ENCODE measurements around the gene SYT11. TPM values are rescaled to one million over a fixed set of nuclear protein-coding genes. Genes with fewer than 3 reads are reported as not detected.

SYT11 gene, protein sequence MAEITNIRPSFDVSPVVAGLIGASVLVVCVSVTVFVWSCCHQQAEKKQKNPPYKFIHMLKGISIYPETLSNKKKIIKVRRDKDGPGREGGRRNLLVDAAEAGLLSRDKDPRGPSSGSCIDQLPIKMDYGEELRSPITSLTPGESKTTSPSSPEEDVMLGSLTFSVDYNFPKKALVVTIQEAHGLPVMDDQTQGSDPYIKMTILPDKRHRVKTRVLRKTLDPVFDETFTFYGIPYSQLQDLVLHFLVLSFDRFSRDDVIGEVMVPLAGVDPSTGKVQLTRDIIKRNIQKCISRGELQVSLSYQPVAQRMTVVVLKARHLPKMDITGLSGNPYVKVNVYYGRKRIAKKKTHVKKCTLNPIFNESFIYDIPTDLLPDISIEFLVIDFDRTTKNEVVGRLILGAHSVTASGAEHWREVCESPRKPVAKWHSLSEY
- total RNA-seq (2014; rRNA removed; shearing (Covaris generic)): 28.5 and 30.2 TPM in 2 replicates
- polyA plus RNA-seq (2016; fragmentation: Nextera tagmentation; extraction: Ambion mirVana): 16.2 and 18.3 TPM in 2 replicates

DNA sequence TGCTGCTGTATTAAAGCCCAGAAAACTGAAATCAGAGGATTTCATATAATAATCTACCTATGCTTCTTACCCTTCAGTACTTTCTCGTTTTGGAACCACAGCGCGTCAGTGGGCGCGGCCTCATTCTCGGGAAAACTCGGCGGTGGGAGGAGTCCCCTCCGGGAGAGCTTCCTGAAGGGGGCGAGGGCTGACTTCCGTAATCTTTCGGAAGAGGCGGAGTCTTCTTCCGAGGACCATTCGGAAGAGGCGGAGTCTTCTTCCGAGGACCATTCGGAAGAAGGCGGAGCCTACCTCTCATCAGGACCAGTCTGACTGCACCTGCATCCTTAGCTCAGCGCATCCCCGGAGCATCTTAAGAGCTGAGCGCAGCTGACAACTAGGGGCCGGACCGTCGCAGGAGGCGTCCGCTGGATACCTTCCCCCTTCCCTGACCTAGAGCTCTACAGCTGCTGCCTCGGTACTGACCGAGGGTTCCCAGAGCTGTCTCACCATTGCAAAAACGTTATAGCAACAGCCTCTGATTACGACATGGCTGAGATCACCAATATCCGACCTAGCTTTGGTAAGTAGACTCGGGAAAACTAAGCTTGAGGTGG is at the start of gene SYT11:
SYT11 (plus strand) TSS at position 334 of the 596 bp plus-strand sequence; CDS start at position 529, 195 bp downstream.
- Histone ChIP-seq H3K27ac (peak within 1 kb of the TSS; percentile 90), H3K9me2 (ENCODE audit: insufficient read depth) (no peaks in the 10 kb centered on the region), H4K20me1 (ENCODE audit: insufficient read depth) (no peaks in the 10 kb centered on the region), H3K9me3 (ENCODE audit: low read depth) (no peaks in the 10 kb centered on the region), H3K79me2 (ENCODE audit: insufficient read depth) (peaks cover 64% of the 10 kb centered on the region), H2AFZ (peak within 1 kb of the TSS; percentile 94), H3K4me1 (ENCODE audit: insufficient read depth) (peaks cover 26% of the 10 kb centered on the region), H3K9ac (peak within 1 kb of the TSS; percentile 88), H3F3A (ENCODE audit: insufficient read depth) (peaks cover 32% of the 10 kb centered on the region), H3K27me3 (replicated peaks; ENCODE audit: insufficient read depth) (no peaks in the 10 kb centered on the region), H3K4me3 (peak within 1 kb of the TSS; percentile 75), H3K4me2 (ENCODE audit: unreplicated experiment) (peak within 1 kb of the TSS; percentile 79), H3K36me3 (ENCODE audit: low read depth) (peaks cover 3% of the 10 kb centered on the region; the same call in 1 of the 2 replicates)
- WGBS, 2 experiments (ENCODE audit: low coverage in 1 of 2, low lambda C conversion rate in 2 of 2, missing lambda C conversion rate in 2 of 2): 2% methylated on average over 29 to 32 of the region's 33 CpGs
- TF ChIP-seq EZH2phosphoT487 (IDR thresholded peaks at IDR 0.05; ENCODE audit: insufficient read depth, low read depth) (no peak), EZH2 (IDR thresholded peaks at IDR 0.05; ENCODE audit: insufficient read depth, poor library complexity, severe bottlenecking) (no peak)
- peak; percentile 100 for DNase-seq
- in situ Hi-C loops (cut with MboI): no loop called here

DNA sequence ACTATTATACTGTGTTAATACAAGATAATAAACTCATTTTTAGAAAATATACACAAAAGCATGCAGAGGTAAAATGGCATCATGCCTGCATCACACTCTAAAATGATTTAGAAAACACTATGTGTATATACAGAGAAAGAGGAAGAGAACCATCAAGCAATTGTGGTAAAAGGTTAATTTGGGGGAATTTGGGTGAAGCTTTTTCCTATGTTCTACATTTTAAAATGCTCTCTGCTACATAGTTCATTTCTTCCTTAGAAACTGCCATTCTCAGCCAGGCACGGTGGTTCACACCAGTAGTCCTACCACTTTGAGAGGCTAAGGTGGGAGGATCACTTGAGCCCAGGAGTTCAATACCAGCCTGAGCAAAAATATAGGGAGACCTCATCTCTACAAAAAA is 46.5 kb upstream of the SYT11 start:
- no peak overlapping the region for H2AFZ ChIP-seq
- H3K9me3 ChIP-seq (ENCODE audit: low read depth): no peaks in the 10 kb centered on the region
- 50 to 64% methylated on average over 1 of the region's 1 CpG for WGBS, 2 experiments (ENCODE audit: low coverage in 1 of 2, low lambda C conversion rate in 2 of 2, missing lambda C conversion rate in 2 of 2)
- no peaks in the 10 kb centered on the region for H3F3A ChIP-seq (ENCODE audit: insufficient read depth)
- no peak overlapping the region for H3K9ac ChIP-seq
- H3K4me2 ChIP-seq (ENCODE audit: unreplicated experiment): no peak overlapping the region
- no peaks in the 10 kb centered on the region for H3K27me3 ChIP-seq (replicated peaks; ENCODE audit: insufficient read depth)
- in situ Hi-C loops (cut with MboI): no loop called here
- no peaks in the 10 kb centered on the region for H4K20me1 ChIP-seq (ENCODE audit: insufficient read depth)
- no peaks in the 10 kb centered on the region for H3K9me2 ChIP-seq (ENCODE audit: insufficient read depth)
- H3K36me3 ChIP-seq (ENCODE audit: low read depth): peaks cover 53% of the 10 kb centered on the region
- no peak for TF ChIP-seq EZH2 (IDR thresholded peaks at IDR 0.05; ENCODE audit: insufficient read depth, poor library complexity, severe bottlenecking)
- no peak for TF ChIP-seq EZH2phosphoT487 (IDR thresholded peaks at IDR 0.05; ENCODE audit: insufficient read depth, low read depth)
- DNase-seq: no peak
- H3K4me1 ChIP-seq (ENCODE audit: insufficient read depth): no peaks in the 10 kb centered on the region
- H3K27ac ChIP-seq: no peak overlapping the region
- H3K79me2 ChIP-seq (ENCODE audit: insufficient read depth): no peaks in the 10 kb centered on the region
- H3K4me3 ChIP-seq: no peak overlapping the region

DNA sequence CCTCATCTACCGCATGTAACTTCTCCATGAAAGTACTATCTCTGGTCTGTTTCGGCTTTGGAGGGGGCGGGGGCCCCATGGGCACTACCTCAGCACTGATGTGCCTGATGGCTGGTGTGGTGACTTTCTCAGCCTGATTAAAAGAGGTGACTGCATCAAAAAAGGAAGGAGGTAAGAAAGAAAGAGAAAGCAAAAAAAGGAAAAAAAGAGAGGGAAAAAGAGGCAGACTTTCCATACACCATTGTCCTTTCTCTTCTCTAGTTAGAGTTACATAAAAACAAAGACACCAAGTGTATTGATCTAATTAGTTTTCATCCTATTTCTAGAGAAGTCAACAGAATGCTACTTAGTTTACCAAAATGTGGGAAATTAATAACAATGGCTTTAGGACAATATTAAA is 45.7 kb upstream of the SYT11 start:
- H3K36me3 ChIP-seq (ENCODE audit: low read depth): peaks cover 52% of the 10 kb centered on the region
- 98 to 100% methylated on average over 3 of the region's 3 CpGs for WGBS, 2 experiments (ENCODE audit: low coverage in 1 of 2, low lambda C conversion rate in 2 of 2, missing lambda C conversion rate in 2 of 2)
- TF ChIP-seq EZH2phosphoT487 (IDR thresholded peaks at IDR 0.05; ENCODE audit: insufficient read depth, low read depth) (no peak), EZH2 (IDR thresholded peaks at IDR 0.05; ENCODE audit: insufficient read depth, poor library complexity, severe bottlenecking) (no peak)
- no peaks in the 10 kb centered on the region for H3F3A ChIP-seq (ENCODE audit: insufficient read depth)
- no peaks in the 10 kb centered on the region for H3K4me1 ChIP-seq (ENCODE audit: insufficient read depth)
- H3K4me3 ChIP-seq: no peak overlapping the region
- in situ Hi-C loops (cut with MboI): no loop called here
- H3K9me2 ChIP-seq (ENCODE audit: insufficient read depth): no peaks in the 10 kb centered on the region
- H4K20me1 ChIP-seq (ENCODE audit: insufficient read depth): no peaks in the 10 kb centered on the region
- DNase-seq: no peak
- H3K9me3 ChIP-seq (ENCODE audit: low read depth): no peaks in the 10 kb centered on the region
- H3K27ac ChIP-seq: no peak overlapping the region
- no peak overlapping the region for H2AFZ ChIP-seq
- H3K9ac ChIP-seq: no peak overlapping the region
- no peak overlapping the region for H3K4me2 ChIP-seq (ENCODE audit: unreplicated experiment)
- no peaks in the 10 kb centered on the region for H3K79me2 ChIP-seq (ENCODE audit: insufficient read depth)
- no peaks in the 10 kb centered on the region for H3K27me3 ChIP-seq (replicated peaks; ENCODE audit: insufficient read depth)

DNA sequence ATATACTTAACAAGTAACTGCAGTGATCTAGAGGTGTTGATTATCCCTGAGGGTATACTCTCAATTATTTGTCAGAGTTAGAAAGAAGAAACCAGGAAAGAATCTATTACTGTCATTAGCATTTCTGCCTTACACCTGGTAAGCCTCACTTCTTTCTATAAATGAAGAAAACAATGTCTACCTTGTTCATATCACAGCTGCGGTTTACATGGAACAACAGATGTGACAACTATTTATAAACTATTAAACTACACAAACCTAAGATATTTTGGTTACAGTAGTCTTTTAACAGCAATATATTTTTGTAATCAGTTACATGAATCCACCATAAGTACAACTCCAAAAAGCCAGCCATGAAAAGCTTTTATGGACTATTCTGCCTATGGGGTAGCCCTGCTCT is 43.0 kb upstream of the SYT11 start:
- in situ Hi-C loops (cut with MboI): no loop called here

More for the DNA sequence above, 43.0 kb upstream of the SYT11 start:
- no peak for DNase-seq
- no peaks in the 10 kb centered on the region for H3F3A ChIP-seq (ENCODE audit: insufficient read depth)
- H3K79me2 ChIP-seq (ENCODE audit: insufficient read depth): no peaks in the 10 kb centered on the region
- no peaks in the 10 kb centered on the region for H4K20me1 ChIP-seq (ENCODE audit: insufficient read depth)
- no peak overlapping the region for H3K9ac ChIP-seq
- no peaks in the 10 kb centered on the region for H3K4me1 ChIP-seq (ENCODE audit: insufficient read depth)
- H3K27me3 ChIP-seq (replicated peaks; ENCODE audit: insufficient read depth): no peaks in the 10 kb centered on the region
- no peaks in the 10 kb centered on the region for H3K9me2 ChIP-seq (ENCODE audit: insufficient read depth)
- TF ChIP-seq EZH2phosphoT487 (IDR thresholded peaks at IDR 0.05; ENCODE audit: insufficient read depth, low read depth) (no peak), EZH2 (IDR thresholded peaks at IDR 0.05; ENCODE audit: insufficient read depth, poor library complexity, severe bottlenecking) (no peak)
- no peak overlapping the region for H3K4me2 ChIP-seq (ENCODE audit: unreplicated experiment)
- H3K36me3 ChIP-seq (ENCODE audit: low read depth): peaks cover 69% of the 10 kb centered on the region
- no peak overlapping the region for H2AFZ ChIP-seq
- no peak overlapping the region for H3K27ac ChIP-seq
- H3K9me3 ChIP-seq (ENCODE audit: low read depth): no peaks in the 10 kb centered on the region
- WGBS, 2 experiments (ENCODE audit: low coverage in 1 of 2, low lambda C conversion rate in 2 of 2, missing lambda C conversion rate in 2 of 2): 96 to 100% methylated on average over 1 of the region's 1 CpG
- no peak overlapping the region for H3K4me3 ChIP-seq
